ENCODE data around the gene RPL28. TPM values are rescaled to one million over a fixed set of nuclear protein-coding genes. Genes with fewer than 3 reads are reported as not detected.

RPL28 gene
- total RNA-seq, 1 experiment from 2014 or later = 2,505 TPM

DNA sequence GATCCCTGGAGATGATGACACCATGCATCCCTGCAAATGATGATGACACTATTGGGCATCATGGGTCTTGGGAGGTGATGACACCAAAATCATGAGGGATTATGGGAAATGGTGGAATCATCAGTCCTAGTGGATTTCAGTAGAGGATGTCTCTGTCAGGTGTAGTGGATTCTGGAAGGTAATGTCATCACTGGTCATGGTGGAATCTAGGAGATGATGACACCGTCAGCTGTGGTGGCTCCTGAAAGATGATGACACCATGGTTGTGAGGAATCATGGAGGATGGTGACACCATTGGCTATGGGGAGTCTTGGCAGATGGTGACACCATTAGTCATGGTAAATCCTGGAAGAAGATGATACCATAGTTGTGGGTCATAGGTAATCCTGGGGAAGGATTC is 45.5 kb downstream of the RPL28 start (continued):
- TF ChIP-seq, protein P1, sequence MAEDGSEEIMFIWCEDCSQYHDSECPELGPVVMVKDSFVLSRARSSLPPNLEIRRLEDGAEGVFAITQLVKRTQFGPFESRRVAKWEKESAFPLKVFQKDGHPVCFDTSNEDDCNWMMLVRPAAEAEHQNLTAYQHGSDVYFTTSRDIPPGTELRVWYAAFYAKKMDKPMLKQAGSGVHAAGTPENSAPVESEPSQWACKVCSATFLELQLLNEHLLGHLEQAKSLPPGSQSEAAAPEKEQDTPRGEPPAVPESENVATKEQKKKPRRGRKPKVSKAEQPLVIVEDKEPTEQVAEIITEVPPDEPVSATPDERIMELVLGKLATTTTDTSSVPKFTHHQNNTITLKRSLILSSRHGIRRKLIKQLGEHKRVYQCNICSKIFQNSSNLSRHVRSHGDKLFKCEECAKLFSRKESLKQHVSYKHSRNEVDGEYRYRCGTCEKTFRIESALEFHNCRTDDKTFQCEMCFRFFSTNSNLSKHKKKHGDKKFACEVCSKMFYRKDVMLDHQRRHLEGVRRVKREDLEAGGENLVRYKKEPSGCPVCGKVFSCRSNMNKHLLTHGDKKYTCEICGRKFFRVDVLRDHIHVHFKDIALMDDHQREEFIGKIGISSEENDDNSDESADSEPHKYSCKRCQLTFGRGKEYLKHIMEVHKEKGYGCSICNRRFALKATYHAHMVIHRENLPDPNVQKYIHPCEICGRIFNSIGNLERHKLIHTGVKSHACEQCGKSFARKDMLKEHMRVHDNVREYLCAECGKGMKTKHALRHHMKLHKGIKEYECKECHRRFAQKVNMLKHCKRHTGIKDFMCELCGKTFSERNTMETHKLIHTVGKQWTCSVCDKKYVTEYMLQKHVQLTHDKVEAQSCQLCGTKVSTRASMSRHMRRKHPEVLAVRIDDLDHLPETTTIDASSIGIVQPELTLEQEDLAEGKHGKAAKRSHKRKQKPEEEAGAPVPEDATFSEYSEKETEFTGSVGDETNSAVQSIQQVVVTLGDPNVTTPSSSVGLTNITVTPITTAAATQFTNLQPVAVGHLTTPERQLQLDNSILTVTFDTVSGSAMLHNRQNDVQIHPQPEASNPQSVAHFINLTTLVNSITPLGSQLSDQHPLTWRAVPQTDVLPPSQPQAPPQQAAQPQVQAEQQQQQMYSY (CRISPR knock-in tag; IDR thresholded peaks at IDR 0.05) = no peak
- TF ChIP-seq, protein P2, sequence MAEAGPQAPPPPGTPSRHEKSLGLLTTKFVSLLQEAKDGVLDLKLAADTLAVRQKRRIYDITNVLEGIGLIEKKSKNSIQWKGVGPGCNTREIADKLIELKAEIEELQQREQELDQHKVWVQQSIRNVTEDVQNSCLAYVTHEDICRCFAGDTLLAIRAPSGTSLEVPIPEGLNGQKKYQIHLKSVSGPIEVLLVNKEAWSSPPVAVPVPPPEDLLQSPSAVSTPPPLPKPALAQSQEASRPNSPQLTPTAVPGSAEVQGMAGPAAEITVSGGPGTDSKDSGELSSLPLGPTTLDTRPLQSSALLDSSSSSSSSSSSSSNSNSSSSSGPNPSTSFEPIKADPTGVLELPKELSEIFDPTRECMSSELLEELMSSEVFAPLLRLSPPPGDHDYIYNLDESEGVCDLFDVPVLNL (CRISPR knock-in tag; IDR thresholded peaks at IDR 0.05; ENCODE audit: borderline replicate concordance, low read depth) = no peak
- TF ChIP-seq, protein P3, sequence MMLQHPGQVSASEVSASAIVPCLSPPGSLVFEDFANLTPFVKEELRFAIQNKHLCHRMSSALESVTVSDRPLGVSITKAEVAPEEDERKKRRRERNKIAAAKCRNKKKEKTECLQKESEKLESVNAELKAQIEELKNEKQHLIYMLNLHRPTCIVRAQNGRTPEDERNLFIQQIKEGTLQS (CRISPR knock-in tag; conservative IDR thresholded peaks at IDR 0.05) = no peak
- TF ChIP-seq MYBL2 (CRISPR knock-in tag; IDR thresholded peaks at IDR 0.05) (no peak), TEAD1 (CRISPR knock-in tag; IDR thresholded peaks at IDR 0.05) (no peak), SOX15 (CRISPR knock-in tag; IDR thresholded peaks at IDR 0.05) (no peak), GRHL2 (CRISPR knock-in tag; IDR thresholded peaks at IDR 0.05; ENCODE audit: insufficient replicate concordance, severe bottlenecking) (no peak), ZNF416 (CRISPR knock-in tag; IDR thresholded peaks at IDR 0.05) (no peak), PRRX2 (CRISPR knock-in tag; IDR thresholded peaks at IDR 0.05) (no peak)
- TF ChIP-seq, protein P4, sequence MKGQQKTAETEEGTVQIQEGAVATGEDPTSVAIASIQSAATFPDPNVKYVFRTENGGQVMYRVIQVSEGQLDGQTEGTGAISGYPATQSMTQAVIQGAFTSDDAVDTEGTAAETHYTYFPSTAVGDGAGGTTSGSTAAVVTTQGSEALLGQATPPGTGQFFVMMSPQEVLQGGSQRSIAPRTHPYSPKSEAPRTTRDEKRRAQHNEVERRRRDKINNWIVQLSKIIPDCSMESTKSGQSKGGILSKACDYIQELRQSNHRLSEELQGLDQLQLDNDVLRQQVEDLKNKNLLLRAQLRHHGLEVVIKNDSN (CRISPR knock-in tag; IDR thresholded peaks at IDR 0.05) = no peak

DNA sequence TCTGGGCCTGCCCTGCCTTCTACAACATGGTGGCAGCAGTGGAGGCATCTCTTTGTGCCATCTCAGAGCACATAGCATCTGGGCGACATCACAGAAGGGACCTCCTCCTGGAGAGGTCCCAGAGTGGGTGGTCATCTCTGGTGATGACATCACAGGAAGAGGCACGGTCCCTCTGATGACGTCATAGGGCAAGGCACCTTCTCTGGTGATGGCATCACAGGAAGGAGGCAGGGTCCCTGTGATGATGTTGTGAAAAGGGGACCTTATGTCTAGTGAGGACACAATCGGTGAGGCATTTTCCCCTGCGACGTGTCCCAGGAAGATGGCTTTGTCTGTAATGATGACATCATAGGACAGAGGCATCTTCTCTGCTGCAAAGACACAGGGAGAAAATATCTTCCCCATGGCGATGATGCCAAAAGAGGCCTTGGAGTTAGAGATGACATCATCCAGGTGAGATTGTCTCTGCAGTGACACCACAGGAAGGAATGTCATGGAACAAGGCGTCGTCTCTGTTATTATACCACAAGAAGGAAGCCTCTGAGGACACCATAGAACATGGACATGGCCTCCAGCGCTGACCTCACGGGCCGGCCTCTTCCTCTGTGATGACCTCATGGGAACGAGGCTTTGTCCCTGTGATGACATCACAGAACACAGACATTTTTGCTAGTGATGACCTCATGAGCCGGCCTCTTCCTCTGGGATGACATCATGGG is 46.7 kb downstream of the RPL28 start:
- ChIA-PET POLR2A (no interaction called here), CTCF (no interaction called here)
- ATAC-seq (no peak), DNase-seq (ENCODE audit: low spot score) (no peak)
- H3K36me3 Mint-ChIP-seq = no peaks in the 10 kb centered on the region; the same call in 1 of the 2 replicates
- no peak overlapping the region for H3K27ac Mint-ChIP-seq
- H3K9me3 Mint-ChIP-seq = peaks cover 22% of the 10 kb centered on the region
- no peak overlapping the region for H3K4me3 Mint-ChIP-seq
- H3K4me1 Mint-ChIP-seq = 0 out of 2 replicates have a peak, but pooled peaks cover 5% of the 10 kb centered on the region
- H3K27me3 Mint-ChIP-seq (ENCODE audit: low read depth) = peaks cover 32% of the 10 kb centered on the region
- no peak for TF ChIP-seq OVOL2 (CRISPR knock-in tag; IDR thresholded peaks at IDR 0.05; ENCODE audit: borderline replicate concordance)
- TF ChIP-seq, protein P5, sequence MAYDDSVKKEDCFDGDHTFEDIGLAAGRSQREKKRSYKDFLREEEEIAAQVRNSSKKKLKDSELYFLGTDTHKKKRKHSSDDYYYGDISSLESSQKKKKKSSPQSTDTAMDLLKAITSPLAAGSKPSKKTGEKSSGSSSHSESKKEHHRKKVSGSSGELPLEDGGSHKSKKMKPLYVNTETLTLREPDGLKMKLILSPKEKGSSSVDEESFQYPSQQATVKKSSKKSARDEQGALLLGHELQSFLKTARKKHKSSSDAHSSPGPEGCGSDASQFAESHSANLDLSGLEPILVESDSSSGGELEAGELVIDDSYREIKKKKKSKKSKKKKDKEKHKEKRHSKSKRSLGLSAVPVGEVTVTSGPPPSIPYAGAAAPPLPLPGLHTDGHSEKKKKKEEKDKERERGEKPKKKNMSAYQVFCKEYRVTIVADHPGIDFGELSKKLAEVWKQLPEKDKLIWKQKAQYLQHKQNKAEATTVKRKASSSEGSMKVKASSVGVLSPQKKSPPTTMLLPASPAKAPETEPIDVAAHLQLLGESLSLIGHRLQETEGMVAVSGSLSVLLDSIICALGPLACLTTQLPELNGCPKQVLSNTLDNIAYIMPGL (CRISPR knock-in tag; IDR thresholded peaks at IDR 0.05) = no peak
- TF ChIP-seq MYBL2 (CRISPR knock-in tag; IDR thresholded peaks at IDR 0.05) = no peak
- no peak for TF ChIP-seq SMAD3 (CRISPR knock-in tag; IDR thresholded peaks at IDR 0.05; ENCODE audit: borderline replicate concordance)
- no peak for TF ChIP-seq RORB (CRISPR knock-in tag; IDR thresholded peaks at IDR 0.05)
- TF ChIP-seq, protein P6, sequence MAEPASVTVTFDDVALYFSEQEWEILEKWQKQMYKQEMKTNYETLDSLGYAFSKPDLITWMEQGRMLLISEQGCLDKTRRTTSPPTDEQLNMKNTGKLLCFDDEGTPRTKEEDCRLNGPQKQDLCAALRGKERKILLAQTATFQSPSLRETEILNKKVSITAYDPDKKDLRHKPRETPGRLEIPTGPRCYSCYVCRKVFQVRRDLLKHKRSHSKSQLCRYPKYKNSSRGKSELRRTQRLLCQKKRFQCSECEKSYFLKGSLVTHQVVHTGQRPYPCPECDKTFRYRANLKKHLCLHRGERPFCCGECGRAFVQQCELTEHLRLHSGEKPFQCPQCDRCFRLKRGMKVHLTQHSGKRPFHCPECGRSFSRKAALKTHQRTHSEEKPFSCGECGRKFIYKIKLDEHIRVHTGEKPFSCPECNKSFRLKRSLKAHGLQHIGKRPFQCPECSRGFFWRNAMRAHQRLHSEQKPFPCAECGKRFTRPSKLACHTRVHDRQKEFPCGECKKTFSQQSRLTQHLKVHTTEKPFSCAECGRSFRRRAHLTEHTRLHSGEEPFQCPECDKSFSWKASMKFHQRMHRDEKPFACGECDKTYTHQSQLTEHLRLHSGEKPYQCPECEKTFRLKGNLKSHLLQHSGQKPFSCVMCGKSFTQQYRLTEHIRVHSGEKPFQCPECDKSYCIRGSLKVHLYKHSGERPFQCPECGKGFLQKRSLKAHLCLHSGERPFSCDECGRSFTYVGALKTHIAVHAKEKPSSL (CRISPR knock-in tag; conservative IDR thresholded peaks at IDR 0.05) = no peak
- TF ChIP-seq, protein P7, sequence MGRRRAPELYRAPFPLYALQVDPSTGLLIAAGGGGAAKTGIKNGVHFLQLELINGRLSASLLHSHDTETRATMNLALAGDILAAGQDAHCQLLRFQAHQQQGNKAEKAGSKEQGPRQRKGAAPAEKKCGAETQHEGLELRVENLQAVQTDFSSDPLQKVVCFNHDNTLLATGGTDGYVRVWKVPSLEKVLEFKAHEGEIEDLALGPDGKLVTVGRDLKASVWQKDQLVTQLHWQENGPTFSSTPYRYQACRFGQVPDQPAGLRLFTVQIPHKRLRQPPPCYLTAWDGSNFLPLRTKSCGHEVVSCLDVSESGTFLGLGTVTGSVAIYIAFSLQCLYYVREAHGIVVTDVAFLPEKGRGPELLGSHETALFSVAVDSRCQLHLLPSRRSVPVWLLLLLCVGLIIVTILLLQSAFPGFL (CRISPR knock-in tag; IDR thresholded peaks at IDR 0.05; ENCODE audit: borderline replicate concordance) = no peak
- TF ChIP-seq, protein P8, sequence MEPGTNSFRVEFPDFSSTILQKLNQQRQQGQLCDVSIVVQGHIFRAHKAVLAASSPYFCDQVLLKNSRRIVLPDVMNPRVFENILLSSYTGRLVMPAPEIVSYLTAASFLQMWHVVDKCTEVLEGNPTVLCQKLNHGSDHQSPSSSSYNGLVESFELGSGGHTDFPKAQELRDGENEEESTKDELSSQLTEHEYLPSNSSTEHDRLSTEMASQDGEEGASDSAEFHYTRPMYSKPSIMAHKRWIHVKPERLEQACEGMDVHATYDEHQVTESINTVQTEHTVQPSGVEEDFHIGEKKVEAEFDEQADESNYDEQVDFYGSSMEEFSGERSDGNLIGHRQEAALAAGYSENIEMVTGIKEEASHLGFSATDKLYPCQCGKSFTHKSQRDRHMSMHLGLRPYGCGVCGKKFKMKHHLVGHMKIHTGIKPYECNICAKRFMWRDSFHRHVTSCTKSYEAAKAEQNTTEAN (CRISPR knock-in tag; IDR thresholded peaks at IDR 0.05) = no peak
- TF ChIP-seq, protein P9, sequence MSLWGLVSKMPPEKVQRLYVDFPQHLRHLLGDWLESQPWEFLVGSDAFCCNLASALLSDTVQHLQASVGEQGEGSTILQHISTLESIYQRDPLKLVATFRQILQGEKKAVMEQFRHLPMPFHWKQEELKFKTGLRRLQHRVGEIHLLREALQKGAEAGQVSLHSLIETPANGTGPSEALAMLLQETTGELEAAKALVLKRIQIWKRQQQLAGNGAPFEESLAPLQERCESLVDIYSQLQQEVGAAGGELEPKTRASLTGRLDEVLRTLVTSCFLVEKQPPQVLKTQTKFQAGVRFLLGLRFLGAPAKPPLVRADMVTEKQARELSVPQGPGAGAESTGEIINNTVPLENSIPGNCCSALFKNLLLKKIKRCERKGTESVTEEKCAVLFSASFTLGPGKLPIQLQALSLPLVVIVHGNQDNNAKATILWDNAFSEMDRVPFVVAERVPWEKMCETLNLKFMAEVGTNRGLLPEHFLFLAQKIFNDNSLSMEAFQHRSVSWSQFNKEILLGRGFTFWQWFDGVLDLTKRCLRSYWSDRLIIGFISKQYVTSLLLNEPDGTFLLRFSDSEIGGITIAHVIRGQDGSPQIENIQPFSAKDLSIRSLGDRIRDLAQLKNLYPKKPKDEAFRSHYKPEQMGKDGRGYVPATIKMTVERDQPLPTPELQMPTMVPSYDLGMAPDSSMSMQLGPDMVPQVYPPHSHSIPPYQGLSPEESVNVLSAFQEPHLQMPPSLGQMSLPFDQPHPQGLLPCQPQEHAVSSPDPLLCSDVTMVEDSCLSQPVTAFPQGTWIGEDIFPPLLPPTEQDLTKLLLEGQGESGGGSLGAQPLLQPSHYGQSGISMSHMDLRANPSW (CRISPR knock-in tag; conservative IDR thresholded peaks at IDR 0.05; ENCODE audit: low read depth) = no peak
- TF ChIP-seq SMAD4 (CRISPR knock-in tag; IDR thresholded peaks at IDR 0.05) = no peak
